HG03432 (cell line): ENCODE data around the gene EVC.
"Not testable (repeated sequence)": the region's sequence is repeated elsewhere in the genome, so short reads cannot be mapped to it uniquely, and the experiment has no call there.

Experiments
- ATAC-seq: cut with Tn5 transposase; IDR thresholded peaks from one replicate; pipeline ENCODE4 v1.9.1; 2021; ENCODE audit warnings: mild to moderate bottlenecking, moderate library complexity; ENCODE audit not compliant: unreplicated experiment

Gene EVC

GRCh38 chr4:5809216-5809776 is 98.3 kb downstream of the EVC start:
- no peak for ATAC-seq

GRCh38 chr4:5810151-5810550 is 99.2 kb downstream of the EVC start:
- ATAC-seq, result no peak

- ATAC-seq, result no peak
These were observed 99.9 kb downstream of the EVC start for GRCh38 chr4:5810770-5811430.

GRCh38 chr4:5812057-5812456 is 101.1 kb downstream of the EVC start:
- ATAC-seq, result not testable (repeated sequence)

DNA sequence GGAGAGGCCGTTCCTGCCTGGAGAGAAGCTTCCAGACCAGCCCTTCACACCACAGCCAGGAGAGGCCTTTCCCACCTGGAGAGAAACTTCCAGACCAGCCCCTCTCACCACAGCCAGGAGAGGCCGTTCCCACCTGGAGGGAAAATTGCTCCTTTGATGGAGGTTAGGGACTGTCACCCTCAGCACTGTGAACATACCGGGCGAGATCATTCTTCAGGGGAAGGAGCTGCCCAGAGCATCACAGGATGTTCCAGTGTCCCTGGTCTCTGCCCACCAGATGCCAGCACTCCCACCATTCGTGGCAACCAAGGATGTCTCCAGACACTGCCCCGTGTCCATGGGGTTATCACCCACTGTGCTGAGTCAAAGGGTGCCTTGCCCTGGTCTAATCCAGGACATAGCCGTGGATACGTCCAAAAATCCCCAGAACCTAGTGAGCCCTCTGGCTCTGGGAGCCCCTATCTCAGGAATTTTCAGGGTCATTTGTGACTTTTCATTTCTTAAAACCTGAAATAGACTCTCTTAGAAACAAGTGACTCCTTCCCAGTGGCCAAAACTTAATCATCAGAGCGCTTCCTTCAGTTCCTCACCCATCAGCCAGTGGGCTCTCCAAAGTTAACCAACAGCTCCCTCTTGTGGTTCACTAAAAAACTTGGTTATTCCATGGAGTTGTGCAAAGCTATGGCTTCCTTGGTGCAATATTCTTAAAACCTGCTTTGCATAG is 101.7 kb downstream of the EVC start:
- ATAC-seq, result no peak

- no peak for ATAC-seq
These were observed 102.9 kb downstream of the EVC start for GRCh38 chr4:5813882-5814255.

GRCh38 chr4:5814421-5814820 is 103.4 kb downstream of the EVC start:
- ATAC-seq, result no peak

GRCh38 chr4:5815641-5816040 is 104.6 kb downstream of the EVC start:
- no peak for ATAC-seq

DNA sequence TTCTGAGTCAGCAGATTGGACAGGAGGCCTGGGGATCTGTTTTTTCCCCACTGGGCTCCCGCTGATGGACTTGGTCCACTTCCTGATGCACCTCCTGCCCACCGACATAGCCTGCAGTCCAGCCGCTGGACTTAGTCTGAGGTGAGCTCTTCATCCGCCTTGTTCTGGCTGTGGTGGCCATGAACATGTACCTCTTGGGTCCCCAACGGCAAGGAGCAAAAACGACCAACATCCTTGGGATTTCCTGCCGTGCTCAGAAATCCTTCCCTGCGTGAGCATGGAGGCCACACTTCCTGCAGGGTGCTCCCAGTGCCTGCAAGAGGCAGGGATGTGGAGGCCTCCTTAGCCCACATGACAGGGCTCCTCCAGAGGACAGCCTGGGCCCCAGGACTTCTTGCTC is 105.1 kb downstream of the EVC start:
- no peak for ATAC-seq

DNA sequence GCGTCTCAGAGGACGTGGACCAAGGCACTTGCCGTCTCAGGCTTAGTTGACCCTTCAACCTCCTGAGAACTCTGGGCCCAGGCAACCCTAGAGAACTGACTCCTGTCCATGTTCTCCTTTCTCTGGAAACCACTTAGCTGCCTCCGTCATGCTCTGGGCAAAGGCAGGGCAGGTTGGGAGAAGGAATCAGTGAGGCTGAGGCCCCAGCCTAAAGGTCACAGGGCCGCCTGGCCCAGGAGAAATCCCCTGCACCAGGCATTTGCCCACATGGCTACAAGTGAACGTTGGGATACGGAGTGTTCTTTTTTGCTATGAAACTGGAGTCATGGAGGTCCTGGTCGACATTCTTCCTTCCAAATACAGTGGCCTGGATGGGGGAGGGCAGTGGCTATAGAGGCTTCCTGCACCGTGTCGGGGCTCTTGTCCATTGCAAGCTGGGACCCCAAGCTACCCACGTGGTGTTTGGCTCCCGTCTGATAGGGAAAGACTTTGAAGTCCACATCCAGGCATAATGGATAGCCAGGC is 105.9 kb downstream of the EVC start:
- no peak for ATAC-seq

GRCh38 chr4:5821665-5822358 is 110.8 kb downstream of the EVC start:
- ATAC-seq, result no peak

DNA sequence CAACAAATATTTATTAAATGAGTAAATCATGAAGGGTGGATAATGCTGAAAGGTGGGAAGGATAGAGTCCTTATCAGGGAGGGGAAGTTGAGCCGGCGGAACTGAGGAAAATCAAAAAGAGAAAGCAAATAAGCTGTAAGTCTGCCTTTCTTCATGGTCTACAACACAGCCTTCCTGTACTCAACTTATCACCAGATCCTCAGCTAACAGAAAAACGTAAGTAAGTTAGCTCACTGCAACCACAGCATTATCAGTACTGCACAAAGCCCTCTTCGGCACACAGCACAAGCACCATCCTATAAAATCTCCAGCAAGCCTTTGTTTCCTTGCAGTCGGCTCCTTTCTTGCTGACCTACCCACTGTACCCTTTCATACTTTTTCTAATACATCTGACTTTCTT is 111.6 kb downstream of the EVC start:
- no peak for ATAC-seq

- no peak for ATAC-seq
These were observed 112.7 kb downstream of the EVC start for GRCh38 chr4:5823542-5824211.

GRCh38 chr4:5824227-5824626 is 113.2 kb downstream of the EVC start:
- ATAC-seq, result no peak

DNA sequence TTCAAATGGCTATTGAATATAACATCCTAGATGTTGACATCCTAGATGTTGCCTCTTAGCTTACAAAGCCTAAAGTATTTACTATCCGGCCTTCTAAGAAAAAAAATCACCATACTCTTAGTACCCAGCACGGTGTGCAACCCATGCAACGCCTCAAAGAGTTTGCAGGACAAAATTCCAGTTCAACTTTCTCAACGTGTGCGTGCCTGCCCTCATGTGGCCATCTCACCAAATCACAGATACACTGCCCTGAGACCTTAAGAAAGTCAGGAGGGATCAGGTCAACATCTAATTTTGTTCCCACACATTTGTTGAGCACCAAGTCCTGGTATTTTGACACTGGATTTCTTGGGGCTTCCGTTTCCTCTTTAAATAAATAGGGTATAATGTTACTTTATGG is 113.6 kb downstream of the EVC start:
- no peak for ATAC-seq

DNA sequence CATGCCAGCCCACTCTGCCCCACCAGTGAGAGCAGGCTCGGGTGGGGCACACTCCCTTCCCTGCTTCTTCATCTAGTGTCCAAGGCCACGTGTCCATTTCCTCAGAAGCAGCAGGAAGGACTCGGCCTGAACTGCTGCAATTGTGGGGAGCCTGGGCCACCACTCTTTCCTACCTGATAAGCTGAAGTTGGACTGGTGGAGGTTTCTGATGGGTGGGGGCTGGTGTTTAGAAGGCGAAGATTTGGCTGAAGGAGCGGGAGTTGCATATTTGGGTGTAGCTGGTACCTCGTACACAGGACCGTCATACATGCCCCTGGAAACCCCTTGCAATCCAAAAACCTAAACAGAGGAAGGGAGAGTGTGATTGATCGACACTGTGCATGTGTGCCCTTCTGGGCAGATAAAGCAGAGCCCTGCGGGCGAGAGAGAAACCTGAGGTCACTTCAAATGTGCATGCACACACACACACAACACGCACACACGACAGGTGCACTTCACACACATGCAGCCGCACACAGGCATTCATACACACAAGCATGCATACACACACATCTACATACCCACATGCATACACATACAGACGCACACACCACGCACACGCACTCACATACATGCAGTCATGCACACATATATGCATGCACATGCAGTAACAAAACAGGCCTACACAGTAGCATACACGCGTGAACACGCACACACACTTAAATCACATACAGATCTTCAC is 114.5 kb downstream of the EVC start:
- no peak for ATAC-seq

DNA sequence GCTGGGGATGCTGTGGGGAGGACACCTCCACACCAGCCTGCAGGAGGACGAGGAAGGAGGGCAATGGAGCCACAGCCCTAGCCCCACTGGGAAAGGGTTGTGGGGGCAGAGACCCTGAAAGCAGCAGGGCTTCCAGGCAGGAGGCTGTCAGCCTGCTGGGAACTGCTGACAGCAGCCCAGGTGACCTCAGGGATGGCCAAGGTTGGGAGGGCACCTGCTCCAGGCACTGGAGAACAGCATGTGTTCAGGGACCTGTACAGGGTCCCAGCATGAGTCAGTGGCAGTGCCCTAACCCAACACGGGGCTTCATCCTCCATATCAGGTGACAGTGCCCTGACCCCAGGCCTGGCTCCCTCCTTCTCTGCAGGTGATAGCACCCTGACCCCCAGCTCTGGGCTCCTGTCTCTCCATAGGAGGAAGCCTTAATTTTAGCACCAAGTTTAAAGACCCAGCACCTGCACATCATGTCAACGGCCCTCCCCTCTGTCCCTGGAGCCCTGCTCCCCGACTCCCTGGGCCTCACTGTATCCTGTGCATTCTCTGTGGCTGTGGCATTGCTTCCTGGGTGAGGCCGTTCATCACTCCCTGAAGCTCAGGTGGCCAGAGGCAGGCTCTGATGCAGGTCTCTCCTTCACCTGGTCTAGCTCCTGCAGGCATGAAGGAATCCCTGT is 115.6 kb downstream of the EVC start:
- no peak for ATAC-seq

- ATAC-seq, result no peak
These were observed 116.4 kb downstream of the EVC start for GRCh38 chr4:5827108-5828004.

- ATAC-seq, result no peak
These were observed 117.0 kb downstream of the EVC start for GRCh38 chr4:5828005-5828391.
